ENCODE results near the gene MAGEA11.

GRCh38 chrX:149712831-149713230 lies 971 bp downstream of the MAGEA11 start:
- TF ChIP-seq SRF (IDR thresholded peaks at IDR 0.05; ENCODE audit: low read depth, low read length) (no peak), CTCF (IDR thresholded peaks at IDR 0.05; ENCODE audit: control extremely low read depth in 1 of 3, insufficient read depth in 1 of 3, low read depth in 1 of 3, low read length in 3 of 3) (no peak), RXRA (IDR thresholded peaks at IDR 0.05; ENCODE audit: insufficient read depth, low read depth, low read length) (no peak), POLR2AphosphoS5 (IDR thresholded peaks at IDR 0.05; ENCODE audit: low read depth, low read length) (no peak), EZH2 (IDR thresholded peaks at IDR 0.05; ENCODE audit: low read depth, low read length, severe bottlenecking) (no peak), MAX (IDR thresholded peaks at IDR 0.05) (no peak), TCF12 (IDR thresholded peaks at IDR 0.05; ENCODE audit: low read depth, low read length) (no peak), CREB1 (IDR thresholded peaks at IDR 0.05) (no peak), RAD21 (IDR thresholded peaks at IDR 0.05 in 1 of 2, conservative IDR thresholded peaks at IDR 0.05 in 1 of 2; ENCODE audit: low read depth in 2 of 2, low read length in 2 of 2) (no peak), POLR2A (IDR thresholded peaks at IDR 0.05; ENCODE audit: control extremely low read depth in 1 of 2, low read depth in 2 of 2, low read length in 2 of 2) (no peak), SAP30 (IDR thresholded peaks at IDR 0.05; ENCODE audit: insufficient read depth, insufficient replicate concordance, low read length) (no peak), YY1 (IDR thresholded peaks at IDR 0.05; ENCODE audit: low read depth, low read length) (no peak)
